ENCODE measurements around the gene LRP2. TPM values are rescaled to one million over a fixed set of nuclear protein-coding genes. Genes with fewer than 3 reads are reported as not detected.

The LRP2 gene
- polyA plus RNA-seq, 3 donors = not detected

DNA sequence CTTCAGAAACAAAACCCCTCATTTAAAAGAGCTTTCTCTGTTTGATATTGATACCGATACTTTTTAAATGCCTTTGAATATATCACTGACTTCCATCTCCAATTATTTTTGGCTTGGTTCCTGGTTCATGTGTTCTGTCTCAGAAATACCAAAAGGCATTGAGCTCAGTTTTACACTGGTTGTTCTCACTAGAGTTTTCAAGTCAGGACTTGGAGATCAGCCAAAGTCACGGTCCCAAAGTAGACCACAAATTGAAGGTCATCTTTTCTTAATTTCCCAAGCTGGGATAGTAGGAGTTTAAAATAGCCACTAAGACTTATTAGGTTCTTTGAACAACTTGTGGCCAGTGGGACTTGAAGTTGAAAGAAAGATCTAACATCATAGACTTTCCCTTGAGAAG lies 268.8 kb downstream of the LRP2 start:
- H3K36me3 Mint-ChIP-seq = peaks cover 14 to 41% of the 10 kb centered on the region in 2 donors

GRCh38 chr2:169091761-169092519 lies 270.4 kb downstream of the LRP2 start:
- peak overlapping the region in 1 of 2 donors; percentile 3 for H3K27ac ChIP-seq (ENCODE audit: low read depth in 1 of 2, low read length in 2 of 2)
- H3K27me3 Mint-ChIP-seq (ENCODE audit: low read depth in 3 of 3) = no peaks in the 10 kb centered on the region
- intact Hi-C loops (cut with micrococcal nuclease) = no loop called here
- DNase-seq = peak in 2 of 3 donors; percentile 52 to 64
- H3K4me1 ChIP-seq (ENCODE audit: control insufficient read depth in 1 of 2, insufficient read depth in 2 of 2, low read length in 2 of 2) = peaks cover 82 to 94% of the 10 kb centered on the region in 2 donors
- no peak for TF ChIP-seq CTCF (IDR thresholded peaks at IDR 0.05)
- H3K4me3 ChIP-seq (replicated peaks in 1 of 3; ENCODE audit: low read depth in 2 of 3, low read length in 3 of 3) = no peak overlapping the region
- peak overlapping the region in 3 of 7 donors; percentile 4 to 71 (median 63) for H3K27ac Mint-ChIP-seq
- peaks cover 10% of the 10 kb centered on the region for H3K79me2 ChIP-seq (ENCODE audit: insufficient read depth, low read length)
- no peak overlapping the region for H3K4me3 Mint-ChIP-seq
- WGBS (ENCODE audit: insufficient coverage) = 100% methylated on average over 2 of the region's 8 CpGs
- H3K36me3 ChIP-seq (replicated peaks in 1 of 2; ENCODE audit: control insufficient read depth in 1 of 2, insufficient read depth in 2 of 2, low read length in 2 of 2) = no peaks in the 10 kb centered on the region
- H3K4me2 ChIP-seq (replicated peaks; ENCODE audit: extremely low read depth, low read length, poor library complexity, severe bottlenecking) = peak overlapping the region; percentile 7
- no peak overlapping the region for H3K9ac ChIP-seq (ENCODE audit: insufficient read depth, low read length, poor library complexity, severe bottlenecking)
- H3K9me3 ChIP-seq (replicated peaks in 1 of 2; ENCODE audit: control insufficient read depth in 1 of 2, insufficient read depth in 1 of 2, low read length in 2 of 2) = no peaks in the 10 kb centered on the region
- no peaks in the 10 kb centered on the region for H4K20me1 ChIP-seq (ENCODE audit: insufficient read depth, low read length)
- peaks cover 3 to 34% of the 10 kb centered on the region in 2 donors for H3K36me3 Mint-ChIP-seq
- no peaks in the 10 kb centered on the region for H3K27me3 ChIP-seq (ENCODE audit: control insufficient read depth in 2 of 2, insufficient read depth in 2 of 2, low read length in 2 of 2)
- peaks cover 96% of the 10 kb centered on the region for H3K4me1 Mint-ChIP-seq
- no peaks in the 10 kb centered on the region for H3K9me3 Mint-ChIP-seq
- H2AFZ ChIP-seq (ENCODE audit: insufficient read depth, low read depth, low read length, poor library complexity, severe bottlenecking) = no peak overlapping the region

More for the DNA sequence above, 268.8 kb downstream of the LRP2 start:
- Histone ChIP-seq H3K4me2 (replicated peaks; ENCODE audit: extremely low read depth, low read length, poor library complexity, severe bottlenecking) (no peak overlapping the region), H3K36me3 (replicated peaks in 1 of 2; ENCODE audit: control insufficient read depth in 1 of 2, insufficient read depth in 2 of 2, low read length in 2 of 2) (no peaks in the 10 kb centered on the region), H3K9me3 (replicated peaks in 1 of 2; ENCODE audit: control insufficient read depth in 1 of 2, insufficient read depth in 1 of 2, low read length in 2 of 2) (no peaks in the 10 kb centered on the region), H4K20me1 (ENCODE audit: insufficient read depth, low read length) (no peaks in the 10 kb centered on the region), H3K9ac (ENCODE audit: insufficient read depth, low read length, poor library complexity, severe bottlenecking) (no peak overlapping the region), H2AFZ (ENCODE audit: insufficient read depth, low read depth, low read length, poor library complexity, severe bottlenecking) (no peak overlapping the region), H3K27ac (ENCODE audit: low read depth in 1 of 2, low read length in 2 of 2) (no peak overlapping the region), H3K4me3 (replicated peaks in 1 of 3; ENCODE audit: low read depth in 2 of 3, low read length in 3 of 3) (no peak overlapping the region), H3K79me2 (ENCODE audit: insufficient read depth, low read length) (peaks cover 4% of the 10 kb centered on the region), H3K4me1 (ENCODE audit: control insufficient read depth in 1 of 2, insufficient read depth in 2 of 2, low read length in 2 of 2) (peaks cover 68 to 79% of the 10 kb centered on the region in 2 donors), H3K27me3 (ENCODE audit: control insufficient read depth in 2 of 2, insufficient read depth in 2 of 2, low read length in 2 of 2) (no peaks in the 10 kb centered on the region)
- Mint-ChIP-seq H3K27me3 (ENCODE audit: low read depth in 3 of 3) (no peaks in the 10 kb centered on the region), H3K4me1 (peaks cover 82% of the 10 kb centered on the region), H3K9me3 (peaks cover 0 to 1% (median 0%) of the 10 kb centered on the region in 7 donors), H3K4me3 (no peak overlapping the region), H3K27ac (no peak overlapping the region)
- no peak for TF ChIP-seq CTCF (IDR thresholded peaks at IDR 0.05)
- intact Hi-C loops (cut with micrococcal nuclease) = no loop called here
- no CpG with 5 or more reads among the region's 2 CpGs for WGBS (ENCODE audit: insufficient coverage)
- DNase-seq = no peak
